Neuron (in vitro differentiated cells): ENCODE results near the gene TIMP2.
"Not testable (repeated sequence)": the region's sequence is repeated elsewhere in the genome, so short reads cannot be mapped to it uniquely, and the experiment has no call there.

ENCODE experiments used
- H2AFZ ChIP-seq: one replicate; pipeline ENCODE4 v1.6.1; 2013; ENCODE audit warnings: low read depth, mild to moderate bottlenecking, inconsistent platforms, low read length, moderate library complexity
- H3K27me3 ChIP-seq: one replicate; pipeline ENCODE4 v1.6.1; 2013; ENCODE audit warnings: low read length; ENCODE audit not compliant: insufficient read depth
- H3K36me3 ChIP-seq: one replicate; pipeline ENCODE4 v1.6.1; 2013; ENCODE audit warnings: low read length; ENCODE audit not compliant: insufficient read depth
- H3K4me1 ChIP-seq: one replicate; pipeline ENCODE4 v1.6.1; 2013; ENCODE audit warnings: low read length; ENCODE audit not compliant: insufficient read depth
- H3K4me3 ChIP-seq: 2 replicates; pipeline ENCODE4 v1.5.1; 2013; ENCODE audit warnings: mild to moderate bottlenecking, low read length, moderate library complexity
- H3K9me3 ChIP-seq: one replicate; pipeline ENCODE4 v1.6.1; 2013; ENCODE audit warnings: low read length

Gene TIMP2

DNA sequence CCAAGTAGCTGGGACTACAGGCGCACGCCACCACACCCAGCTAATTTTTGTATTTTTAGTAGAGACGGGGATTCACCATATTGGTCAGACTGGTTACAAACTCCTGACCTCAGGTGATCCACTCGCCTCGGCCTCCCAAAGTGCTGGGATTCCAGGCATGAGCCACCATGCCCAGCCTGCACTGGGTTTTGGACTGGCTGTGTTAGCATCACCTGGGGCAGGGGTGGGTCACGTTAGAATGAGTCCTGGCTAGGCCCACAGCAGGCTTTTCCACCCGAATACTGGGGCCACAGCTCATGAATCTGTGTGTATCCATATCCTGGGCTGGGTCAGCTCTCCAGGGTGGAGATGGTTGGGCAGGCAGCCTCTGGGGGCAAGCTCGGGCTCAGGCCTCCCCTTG, 23.0 kb downstream of the TIMP2 start:
- not testable (repeated sequence) for H3K9me3 ChIP-seq, H2AFZ ChIP-seq, H3K36me3 ChIP-seq, H3K27me3 ChIP-seq, H3K4me3 ChIP-seq
- peaks cover 41% of the 10 kb centered on the region for H3K4me1 ChIP-seq

DNA sequence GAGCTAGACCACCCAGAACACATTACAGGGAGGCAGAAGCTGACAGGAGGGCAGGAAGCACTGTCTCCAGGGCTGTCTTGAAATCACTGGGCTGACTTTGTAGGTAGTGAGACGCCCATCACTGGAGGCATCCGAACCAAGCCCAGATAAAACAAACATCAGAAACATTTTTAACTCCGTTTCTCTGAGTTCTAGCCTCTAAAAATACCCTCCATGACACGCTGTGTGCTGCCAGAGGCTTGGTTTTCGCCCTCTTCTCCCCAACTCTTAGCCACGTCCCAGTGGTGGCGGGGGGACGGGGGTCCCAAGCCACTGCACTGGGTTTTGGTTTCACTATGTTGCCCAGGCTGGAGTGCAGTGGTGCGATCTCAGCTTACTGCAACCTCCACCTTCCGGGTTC, 23.4 kb downstream of the TIMP2 start:
- peaks cover 41% of the 10 kb centered on the region for H3K4me1 ChIP-seq
- H3K4me3 ChIP-seq, result no peak overlapping the region
- no peaks in the 10 kb centered on the region for H3K27me3 ChIP-seq
- no peaks in the 10 kb centered on the region for H3K9me3 ChIP-seq
- peaks cover 2% of the 10 kb centered on the region for H3K36me3 ChIP-seq
- H2AFZ ChIP-seq, result no peak overlapping the region

DNA sequence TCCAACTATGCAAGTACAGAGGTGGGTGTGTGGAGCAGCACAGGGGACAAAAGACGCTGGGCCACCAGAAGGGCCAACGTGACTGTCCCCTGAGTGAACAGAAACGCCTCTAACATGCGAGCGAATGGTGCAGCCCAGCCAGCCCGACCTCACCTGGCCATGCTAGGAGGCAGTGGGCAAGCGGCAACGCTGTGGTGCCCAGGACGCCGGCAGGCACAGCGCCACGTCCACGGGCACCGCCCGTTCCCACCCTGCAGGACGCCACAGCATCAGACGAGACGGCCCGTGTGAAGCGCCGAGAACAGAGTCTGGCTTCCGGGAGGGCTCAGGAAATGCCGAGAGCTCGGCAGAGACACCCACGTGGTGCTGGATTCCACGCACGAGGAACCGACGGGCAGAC, 24.4 kb downstream of the TIMP2 start:
- no peak overlapping the region for H2AFZ ChIP-seq
- peaks cover 2% of the 10 kb centered on the region for H3K36me3 ChIP-seq
- H3K9me3 ChIP-seq, result no peaks in the 10 kb centered on the region
- peaks cover 51% of the 10 kb centered on the region for H3K4me1 ChIP-seq
- H3K27me3 ChIP-seq, result no peaks in the 10 kb centered on the region
- no peak overlapping the region for H3K4me3 ChIP-seq

DNA sequence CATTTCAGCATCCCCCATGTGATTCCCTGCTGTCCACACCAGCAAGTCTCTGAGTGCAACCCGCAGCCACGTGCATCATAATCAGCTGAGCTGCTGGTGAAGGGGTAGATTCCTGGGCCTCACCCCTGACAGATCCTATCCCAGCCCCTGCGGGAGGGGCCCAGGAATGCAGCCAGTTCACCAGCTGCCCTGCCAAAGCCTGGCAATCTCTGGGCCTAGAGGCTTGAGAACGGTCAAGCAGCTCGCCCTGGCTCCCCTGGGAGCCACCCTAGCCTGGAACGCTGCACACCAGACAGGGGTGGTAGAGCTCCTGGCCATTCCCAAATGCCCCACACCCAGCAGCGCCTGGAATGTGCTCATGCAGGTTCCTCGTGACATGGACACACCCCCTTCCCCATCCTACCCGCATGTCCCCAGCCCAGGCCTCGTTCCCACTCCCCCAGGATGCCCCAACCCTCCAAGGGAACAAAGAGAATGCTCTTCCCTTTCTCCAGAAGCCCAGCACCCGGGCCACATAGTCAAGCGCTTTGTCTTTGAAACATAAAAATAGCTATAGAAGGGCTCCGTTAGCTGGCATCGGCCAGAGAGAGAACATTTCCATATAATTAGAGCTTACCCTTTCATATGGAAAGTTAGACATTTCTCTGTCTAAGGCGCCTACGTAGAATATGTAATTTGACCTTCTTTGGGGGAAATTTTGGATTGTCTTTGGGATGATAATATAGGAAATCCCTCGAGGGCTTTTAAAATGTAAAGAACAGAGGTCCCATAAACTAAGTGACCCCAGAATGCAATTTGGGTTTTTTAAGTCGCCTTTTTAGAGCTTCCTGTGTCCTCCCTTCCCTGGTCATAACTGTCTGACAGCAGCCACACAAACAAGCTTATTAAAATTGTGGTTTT, 25.6 kb downstream of the TIMP2 start:
- no peaks in the 10 kb centered on the region for H3K9me3 ChIP-seq
- no peaks in the 10 kb centered on the region for H3K27me3 ChIP-seq
- peaks cover 61% of the 10 kb centered on the region for H3K4me1 ChIP-seq
- no peak overlapping the region for H3K4me3 ChIP-seq
- no peak overlapping the region for H2AFZ ChIP-seq
- peaks cover 2% of the 10 kb centered on the region for H3K36me3 ChIP-seq

DNA sequence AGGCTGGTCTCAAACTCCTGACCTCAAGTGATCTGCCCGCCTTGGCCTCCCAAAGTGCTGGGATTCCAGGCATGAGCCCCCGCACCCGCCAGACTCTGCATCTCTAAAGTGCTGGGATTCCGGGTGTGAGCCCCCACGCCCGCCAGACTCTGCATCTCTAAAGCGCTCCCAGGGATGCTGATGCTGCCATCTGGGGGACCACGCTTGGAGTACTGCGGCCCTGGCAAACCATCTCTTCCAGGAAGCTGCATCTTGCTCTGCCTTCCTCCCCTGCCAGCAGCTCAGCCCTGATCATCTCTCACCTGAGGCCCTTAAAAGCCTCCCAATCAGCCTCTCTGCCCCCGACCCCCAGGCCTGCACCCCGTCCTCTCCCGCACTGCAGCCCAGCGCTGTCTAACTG, 26.2 kb downstream of the TIMP2 start:
- no peaks in the 10 kb centered on the region for H3K9me3 ChIP-seq
- H3K4me3 ChIP-seq, result no peak overlapping the region
- no peaks in the 10 kb centered on the region for H3K27me3 ChIP-seq
- H2AFZ ChIP-seq, result no peak overlapping the region
- peaks cover 57% of the 10 kb centered on the region for H3K4me1 ChIP-seq
- no peaks in the 10 kb centered on the region for H3K36me3 ChIP-seq

DNA sequence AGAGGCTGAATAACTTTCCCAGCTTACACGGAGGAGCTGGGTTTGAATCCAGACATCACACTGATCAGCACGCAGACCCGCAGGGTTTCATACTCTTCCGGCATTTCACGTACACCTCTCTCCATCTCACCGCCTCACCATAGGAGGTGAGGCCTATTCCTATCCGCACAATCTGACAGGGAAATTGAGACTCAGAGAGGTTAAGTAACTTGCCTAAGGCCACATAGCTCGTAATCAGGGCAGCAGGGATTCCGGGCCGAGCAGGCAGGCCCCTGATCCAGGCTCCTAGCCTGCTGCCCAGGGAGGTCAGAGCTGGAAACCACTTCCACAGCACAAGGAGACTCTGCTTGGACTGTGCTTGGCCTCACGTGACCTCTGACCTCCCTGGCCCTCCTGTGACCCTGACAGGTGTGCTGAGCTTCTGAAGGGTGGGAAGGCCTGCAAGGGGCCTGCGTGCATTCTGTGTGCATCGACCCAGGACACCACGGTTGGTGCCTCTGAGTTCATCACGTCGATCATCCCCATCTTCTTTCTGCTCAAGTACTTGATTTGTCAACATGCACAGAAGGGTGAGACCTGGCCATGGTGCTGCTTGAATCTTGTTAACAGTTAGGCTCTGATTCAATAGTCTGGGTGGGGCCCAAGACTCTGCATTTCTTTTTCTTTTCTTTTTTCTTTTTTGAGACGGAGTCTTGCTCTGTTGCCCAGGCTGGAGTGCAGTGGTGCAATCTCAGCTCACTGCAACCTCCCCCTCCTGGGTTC, 26.9 kb downstream of the TIMP2 start:
- H3K4me1 ChIP-seq, result peaks cover 53% of the 10 kb centered on the region
- H3K36me3 ChIP-seq, result no peaks in the 10 kb centered on the region
- H3K27me3 ChIP-seq, result no peaks in the 10 kb centered on the region
- no peaks in the 10 kb centered on the region for H3K9me3 ChIP-seq
- H2AFZ ChIP-seq, result no peak overlapping the region
- no peak overlapping the region for H3K4me3 ChIP-seq

DNA sequence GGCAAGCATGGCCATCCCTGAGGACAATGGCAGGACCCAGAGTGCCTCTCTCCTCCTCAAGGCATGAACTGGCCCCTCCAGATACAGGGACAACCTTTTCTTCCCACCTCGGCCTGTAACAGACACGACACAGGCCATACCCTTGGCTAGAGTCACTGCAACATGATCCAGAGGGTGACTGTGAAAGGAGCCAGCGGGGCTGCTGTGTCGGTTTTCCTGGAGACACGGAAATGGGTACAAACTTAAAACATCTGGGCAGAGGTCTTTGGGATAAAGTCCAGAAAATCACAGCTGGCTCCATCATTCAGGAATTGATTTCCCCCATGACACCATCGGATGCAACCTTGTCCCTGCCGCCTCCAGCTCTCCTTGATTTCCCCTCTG, 27.5 kb downstream of the TIMP2 start:
- no peaks in the 10 kb centered on the region for H3K27me3 ChIP-seq
- H3K9me3 ChIP-seq, result no peaks in the 10 kb centered on the region
- H3K4me3 ChIP-seq, result no peak overlapping the region
- no peak overlapping the region for H2AFZ ChIP-seq
- H3K36me3 ChIP-seq, result no peaks in the 10 kb centered on the region
- H3K4me1 ChIP-seq, result peaks cover 53% of the 10 kb centered on the region

DNA sequence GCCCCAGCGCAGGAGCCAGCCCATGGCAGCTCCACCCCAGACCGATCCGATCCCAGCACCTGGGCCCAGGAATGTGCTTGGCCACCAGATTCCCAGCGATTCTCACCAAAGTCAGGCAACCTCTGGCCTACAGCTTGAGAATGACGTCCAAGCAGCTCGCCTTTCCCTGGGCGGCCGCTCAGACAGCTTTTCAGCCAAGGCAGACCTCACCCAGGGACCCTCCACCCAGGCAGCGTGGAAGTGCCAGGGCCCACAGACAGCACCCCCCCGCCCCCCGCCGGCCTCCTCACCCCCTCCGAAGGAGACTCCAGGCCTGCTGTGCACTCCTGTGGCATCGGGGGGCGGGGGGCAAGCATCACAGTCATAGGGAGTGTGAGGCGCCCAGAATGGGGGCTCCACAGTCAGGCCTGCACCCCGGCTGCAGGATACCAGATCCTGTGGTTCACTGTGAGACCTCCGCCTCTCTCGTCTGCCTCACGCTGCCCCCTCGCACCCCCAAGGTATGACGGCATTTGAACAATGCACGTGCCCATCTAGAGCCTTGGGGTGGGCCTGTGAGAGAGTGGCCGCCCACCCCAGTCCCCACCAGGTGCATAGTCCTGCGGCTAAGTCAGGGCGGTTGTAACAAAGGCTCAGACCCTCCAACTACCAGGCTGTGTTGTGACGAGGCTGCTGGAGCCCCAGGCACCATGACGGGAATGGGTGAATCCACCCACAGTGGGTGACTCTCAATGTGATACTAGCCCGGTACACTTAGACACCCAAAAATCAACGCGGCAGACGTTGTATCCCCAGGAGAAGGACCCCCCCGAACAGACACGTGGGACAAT, 28.1 kb downstream of the TIMP2 start:
- Histone ChIP-seq H3K4me3 (no peak overlapping the region), H2AFZ (no peak overlapping the region), H3K9me3 (no peaks in the 10 kb centered on the region), H3K27me3 (no peaks in the 10 kb centered on the region), H3K4me1 (peaks cover 54% of the 10 kb centered on the region), H3K36me3 (no peaks in the 10 kb centered on the region)

DNA sequence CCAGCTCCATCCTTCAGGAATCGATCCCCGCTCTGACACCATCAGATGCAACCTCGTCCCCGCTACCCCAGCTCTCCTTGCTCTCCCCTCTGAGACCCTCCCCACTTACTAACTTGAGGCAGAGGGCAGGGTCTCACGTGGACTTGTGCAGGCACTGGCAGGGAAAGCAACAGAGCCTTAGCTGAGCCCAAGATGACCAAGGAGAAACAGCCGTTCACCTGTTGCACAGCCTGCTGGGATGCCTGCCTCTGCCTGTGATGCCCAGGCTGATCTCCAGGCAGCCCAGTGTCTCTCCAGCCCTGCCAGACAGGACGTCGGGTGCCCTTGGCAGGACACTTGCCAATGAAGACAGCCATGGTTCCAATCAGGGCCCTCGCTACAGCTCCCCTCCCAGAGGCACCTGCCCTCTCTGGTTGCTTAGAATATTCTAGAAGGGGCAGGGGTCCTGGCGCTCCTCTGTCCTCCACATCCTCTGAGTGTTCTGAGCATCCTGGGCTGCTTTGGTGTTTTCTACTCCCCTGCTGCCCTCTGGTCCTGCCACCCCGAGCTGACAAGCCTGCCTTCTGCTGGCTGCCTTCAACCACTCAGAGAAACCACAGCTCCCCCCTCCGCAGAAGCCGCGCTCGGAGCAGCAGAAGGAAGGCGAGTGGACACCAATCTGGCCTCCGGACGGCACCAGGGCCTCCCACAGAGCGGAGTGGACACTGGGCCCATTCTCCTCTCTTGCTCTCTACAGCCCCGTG, 28.9 kb downstream of the TIMP2 start:
- no peaks in the 10 kb centered on the region for H3K36me3 ChIP-seq
- no peak overlapping the region for H2AFZ ChIP-seq
- peaks cover 58% of the 10 kb centered on the region for H3K4me1 ChIP-seq
- H3K4me3 ChIP-seq, result no peak overlapping the region
- H3K27me3 ChIP-seq, result no peaks in the 10 kb centered on the region
- no peaks in the 10 kb centered on the region for H3K9me3 ChIP-seq

DNA sequence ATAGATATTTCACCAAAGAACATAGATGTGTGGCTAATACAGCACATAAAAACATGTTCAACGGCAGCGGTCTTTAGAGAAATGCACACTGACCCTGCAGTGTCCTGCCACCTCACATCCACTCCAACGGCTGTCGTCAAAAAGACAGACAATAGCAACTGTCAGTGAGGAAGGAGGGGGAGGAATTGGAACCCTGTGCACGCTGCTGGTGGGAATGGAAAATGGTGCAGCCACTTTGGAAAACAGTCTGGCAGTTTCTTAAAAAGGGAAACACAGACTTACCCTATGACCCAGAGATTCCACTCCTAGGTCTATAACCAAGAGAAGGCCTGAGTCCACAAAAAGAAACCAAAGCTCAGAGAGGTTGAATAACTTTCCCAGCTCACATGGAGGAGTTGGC, 29.9 kb downstream of the TIMP2 start:
- H3K36me3 ChIP-seq, result no peaks in the 10 kb centered on the region
- H2AFZ ChIP-seq, result no peak overlapping the region
- H3K27me3 ChIP-seq, result no peaks in the 10 kb centered on the region
- H3K4me1 ChIP-seq, result peaks cover 58% of the 10 kb centered on the region
- no peaks in the 10 kb centered on the region for H3K9me3 ChIP-seq
- H3K4me3 ChIP-seq, result no peak overlapping the region

DNA sequence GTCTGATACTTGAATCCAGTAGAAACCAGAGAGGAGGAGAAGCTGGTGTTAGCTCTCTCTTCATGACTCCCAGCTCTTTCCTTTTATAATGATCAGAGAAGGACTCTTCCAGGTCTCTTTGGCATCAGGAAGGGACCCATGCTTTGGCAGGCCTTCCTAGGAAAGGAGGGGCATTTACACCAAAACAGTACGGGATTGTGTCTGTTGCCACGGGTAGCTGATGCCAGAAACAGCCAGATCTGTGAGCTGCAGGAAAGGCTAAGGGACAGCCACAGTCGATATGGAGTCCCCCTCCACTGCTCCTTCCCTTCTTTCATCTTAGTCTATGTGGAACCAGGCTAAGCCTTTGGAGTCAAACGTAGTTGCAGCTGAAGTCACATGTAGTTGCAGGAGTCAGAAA, 31.5 kb downstream of the TIMP2 start:
- no peaks in the 10 kb centered on the region for H3K9me3 ChIP-seq
- no peaks in the 10 kb centered on the region for H3K36me3 ChIP-seq
- H3K4me3 ChIP-seq, result no peak overlapping the region
- no peak overlapping the region for H2AFZ ChIP-seq
- H3K27me3 ChIP-seq, result no peaks in the 10 kb centered on the region
- H3K4me1 ChIP-seq, result peaks cover 44% of the 10 kb centered on the region

DNA sequence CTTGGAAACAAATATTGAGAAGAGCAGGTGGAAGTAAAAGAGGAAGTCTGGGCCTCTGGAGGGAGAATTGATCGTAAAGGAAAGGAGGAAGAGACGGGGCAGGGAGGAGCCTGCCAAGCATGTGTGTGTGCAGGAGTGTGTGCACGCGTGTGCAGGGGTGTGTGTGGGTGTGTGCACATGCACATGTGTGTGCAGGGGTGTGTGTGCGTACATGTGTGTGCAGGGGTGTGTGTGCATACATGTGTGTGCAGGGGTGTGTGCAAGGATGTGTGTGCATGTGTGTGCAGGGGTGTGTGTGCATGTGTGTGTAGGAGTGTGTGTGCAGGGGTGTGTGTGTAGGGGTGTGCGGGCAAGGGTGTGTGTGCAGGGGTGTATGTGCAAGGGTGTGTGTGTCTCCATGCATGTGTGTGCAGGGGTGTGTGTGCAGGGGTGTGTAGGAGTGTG, 32.2 kb downstream of the TIMP2 start:
- Histone ChIP-seq H3K9me3 (no peaks in the 10 kb centered on the region), H2AFZ (no peak overlapping the region), H3K27me3 (no peaks in the 10 kb centered on the region), H3K4me3 (no peak overlapping the region), H3K4me1 (peaks cover 40% of the 10 kb centered on the region), H3K36me3 (no peaks in the 10 kb centered on the region)
